HepG2 (cell line): ENCODE measurements around the gene DUSP22. TPM values are rescaled to one million over a fixed set of nuclear protein-coding genes. Genes with fewer than 3 reads are reported as not detected.

Experiments
- ATAC-seq: fragments of 200-7000 bp; cut with Tn5 transposase; 3 replicates; pipeline ENCODE4 v1.9.1; 2020; ENCODE audit warnings: mild to moderate bottlenecking, moderate library complexity
- BruUV-seq: library from RNA; stranded (reverse); fragments of 400-500 nt; replicated peaks from 2 replicates; lab custom pipeline; 2021; lab: Mats Ljungman, UMichigan
- CTCF ChIA-PET: fragments of 300-600 bp; formaldehyde crosslinking; extraction: SDS; loops from one replicate; lab custom pipeline; 2021; ENCODE audit warnings: low total read pairs, inconsistent platforms, low intra/inter-chr PET ratio; lab: Yijun Ruan, JAX
- POLR2A ChIA-PET: fragments of 350-600 bp; sonication (Branson Sonifier 250); formaldehyde crosslinking; loops from one replicate; lab custom pipeline; 2020; ENCODE audit warnings: antibody characterized with exemption, inconsistent platforms; lab: Yijun Ruan, JAX
- DNase-seq: peaks from one replicate; pipeline ENCODE4 v3.0.0-alpha.2; 2015; ENCODE audit warnings: low spot score
- FAIRE-seq: peaks from 3 replicates; lab custom pipeline; 2011; peaks lifted over from hg19 to GRCh38; lab: Jason Lieb, UNC
- H2AFZ ChIP-seq: one replicate; pipeline ENCODE4 v1.6.1; 2011; ENCODE audit warnings: low read length, inconsistent platforms
- H3K27ac ChIP-seq: fragments of 300-600 bp; 3 replicates; pipeline ENCODE4 v1.8.0; 2011; ENCODE audit warnings: mixed run types, mild to moderate bottlenecking, mixed read lengths, low read length, inconsistent platforms; ENCODE audit not compliant: insufficient read depth; ENCODE audit errors: extremely low read length
- H3K27me3 ChIP-seq, 2 experiments: fragments of 200-600 bp in 1 of 2; 2 replicates in 1 of 2; 3 replicates in 1 of 2; pipeline versions ENCODE4 v1.6.0 to v1.8.0; 2011; ENCODE audit warnings: low read length in 2 of 2, mild to moderate bottlenecking in 2 of 2, moderate library complexity in 2 of 2, inconsistent platforms in 1 of 2; ENCODE audit not compliant: insufficient read depth in 2 of 2, control insufficient read depth in 1 of 2
- H3K36me3 ChIP-seq, 2 experiments: fragments of 200-600 bp in 1 of 2; replicated peaks in 1 of 2; 2 replicates in 1 of 2; 3 replicates in 1 of 2; pipeline versions ENCODE4 v1.5.1 to v1.8.0; 2011; ENCODE audit warnings: low read length in 2 of 2, inconsistent platforms in 1 of 2; ENCODE audit not compliant: insufficient read depth in 2 of 2, control insufficient read depth in 1 of 2
- H3K4me1 ChIP-seq: 2 replicates; pipeline ENCODE4 v1.5.1; 2012; ENCODE audit warnings: low read length, inconsistent platforms; ENCODE audit not compliant: insufficient read depth
- H3K4me2 ChIP-seq: 2 replicates; pipeline ENCODE4 v1.6.0; 2011; ENCODE audit warnings: low read depth, low read length, inconsistent platforms
- H3K4me3 ChIP-seq, 3 experiments: fragments of 200-600 bp in 1 of 3; sonication (generic), shearing (Covaris generic) in 1 of 3; replicated peaks in 1 of 3; 2 replicates each; pipeline ENCODE4 v1.5.1; 2011 to 2016; ENCODE audit warnings: low read length in 3 of 3, inconsistent platforms in 2 of 3, low read depth in 2 of 3, mild to moderate bottlenecking in 2 of 3, control low read depth in 1 of 3, mixed read lengths in 1 of 3; ENCODE audit not compliant: insufficient read depth in 1 of 3
- H3K79me2 ChIP-seq: one replicate; pipeline ENCODE4 v1.6.1; 2011; ENCODE audit warnings: low read length, inconsistent platforms; ENCODE audit not compliant: insufficient read depth
- H3K9ac ChIP-seq: 2 replicates; pipeline ENCODE4 v1.6.0; 2011; ENCODE audit warnings: mild to moderate bottlenecking, low read depth, low read length, inconsistent platforms; ENCODE audit not compliant: insufficient read depth
- H3K9me3 ChIP-seq: 2 replicates; pipeline ENCODE4 v1.5.1; 2012; ENCODE audit warnings: mild to moderate bottlenecking, low read length
- H4K20me1 ChIP-seq: 2 replicates; pipeline ENCODE4 v1.6.0; 2011; ENCODE audit warnings: inconsistent platforms, mild to moderate bottlenecking, low read length, moderate library complexity; ENCODE audit not compliant: insufficient read depth
- HNRNPL ChIP-seq: fragments of 200-400 bp; formaldehyde crosslinking; IDR thresholded peaks from 2 replicates; pipeline ENCODE4 v1.6.1; 2017; ENCODE audit warnings: mild to moderate bottlenecking, low read depth, low read length
- PATZ1 ChIP-seq: sonication (generic); formaldehyde crosslinking; IDR thresholded peaks from 2 replicates; pipeline ENCODE4 v1.4.0; 2020; ENCODE audit warnings: missing genetic modification reagents
- ZNF772 ChIP-seq: sonication (generic); formaldehyde crosslinking; IDR thresholded peaks from 2 replicates; pipeline ENCODE4 v1.5.0; 2020; ENCODE audit warnings: mild to moderate bottlenecking, missing genetic modification reagents
- WGBS: methylation state at CpG from one replicate; pipeline ENCODE4 v1.1.6; 2017; ENCODE audit warnings: low lambda C conversion rate; 5-methylcytosine and 5-hydroxymethylcytosine counted together
- in situ Hi-C: cut with HindIII; loops from 2 replicates; pipeline ENCODE4 v1.10.0; 2017; ENCODE audit warnings: low pct_unique_long_range_greater_than_20kb; ENCODE audit not compliant: extremely low pct_ligation_motif_present
- intact Hi-C: fragments of 100-400 bp; cut with micrococcal nuclease; formaldehyde crosslinking; loops from one replicate; pipeline ENCODE4 v1.10.0; 2022; ENCODE audit not compliant: unreplicated experiment
- polyA plus RNA-seq, 8 experiments: library from polyadenylated mRNA; depleted of rRNA in 3 of 8; stranded (reverse) in 7 of 8; unstranded in 1 of 8; fragments of >200 nt; fragmentation: Illumina TruSeq in 4 of 8; extraction: Trizol in 4 of 8; gene quantifications; 2 replicates each; pipeline versions ENCODE4 v1.2.1 to v1.2.3, GENCODE V29; 2011 to 2016; ENCODE audit warnings: low read depth in 4 of 8, missing spikeins in 1 of 8, mixed read lengths in 1 of 8; ENCODE audit not compliant: insufficient read depth in 1 of 8
- total RNA-seq, 5 experiments: library from RNA; depleted of rRNA; stranded (reverse); fragments of >200 nt; fragmentation: Illumina TruSeq; extraction: Trizol; gene quantifications; 2 replicates each; pipeline ENCODE4 v1.2.3, GENCODE V29; 2016; ENCODE audit warnings: low read depth in 1 of 5

DUSP22 gene
- total and polyA plus RNA-seq, 2 of the 13 experiments (the other 11 are each of a cell fraction or from before 2014, with no cell fraction given), result 20.2 to 32.8 TPM

- ATAC-seq, result no peak
Measured at GRCh38 chr6:319177-320131, 27.2 kb downstream of the DUSP22 start.

More at GRCh38 chr6:319177-320131, 27.2 kb downstream of the DUSP22 start:
- peak; percentile 7; the same call in 1 of the 2 replicates for TF ChIP-seq PATZ1 (CRISPR knock-in tag)
- TF ChIP-seq HNRNPL, result no peak
- TF ChIP-seq ZNF772 (CRISPR knock-in tag), result no peak
- H3K36me3 ChIP-seq, result 0 out of 5 replicates have a peak, but pooled peaks cover 2 to 3% of the 10 kb centered on the region in 2 experiments
- BruUV-seq, result no TSS peak
- peak; percentile 18 for FAIRE-seq
- no peak overlapping the region for H3K4me2 ChIP-seq
- H3K27me3 ChIP-seq, result no peaks in the 10 kb centered on the region; a peak in 3 of 5 replicates
- 65% methylated on average over 14 of the region's 14 CpGs for WGBS
- H3K4me1 ChIP-seq, result no peaks in the 10 kb centered on the region
- no peak overlapping the region for H2AFZ ChIP-seq
- DNase-seq, result no peak
- no peaks in the 10 kb centered on the region for H4K20me1 ChIP-seq
- no peak overlapping the region for H3K9ac ChIP-seq
- POLR2A ChIA-PET, result no interaction called here
- H3K9me3 ChIP-seq, result no peaks in the 10 kb centered on the region
- no peak overlapping the region for H3K27ac ChIP-seq
- CTCF ChIA-PET, result no interaction called here
- in situ Hi-C loops, result no loop called here
- intact Hi-C loops, result no loop called here
- H3K4me3 ChIP-seq, result no peak overlapping the region
- no peaks in the 10 kb centered on the region for H3K79me2 ChIP-seq
